KMS-11 (cell line): Measurements from ENCODE around the gene RAD51B.
"Not testable (repeated sequence)": the region's sequence is repeated elsewhere in the genome, so short reads cannot be mapped to it uniquely, and the experiment has no call there.

Experiments used
- H2AFZ ChIP-seq: fragments of 200-600 bp; sonication (generic); 2 replicates; pipeline ENCODE4 v1.6.1; 2016; ENCODE audit warnings: antibody characterized with exemption, mixed run types, low read depth
- H3K27ac ChIP-seq: fragments of 200-600 bp; sonication (generic); 2 replicates; pipeline ENCODE4 v1.6.1; 2016; ENCODE audit warnings: mild to moderate bottlenecking, mixed run types
- H3K27me3 ChIP-seq: fragments of 200-600 bp; sonication (generic); 2 replicates; pipeline ENCODE4 v1.6.1; 2017; ENCODE audit warnings: mild to moderate bottlenecking, low read depth, mixed run types, moderate library complexity; ENCODE audit not compliant: insufficient read depth
- H3K36me3 ChIP-seq: fragments of 200-600 bp; sonication (generic); 2 replicates; pipeline ENCODE4 v1.6.1; 2017; ENCODE audit warnings: mild to moderate bottlenecking, mixed run types; ENCODE audit not compliant: insufficient read depth
- H3K4me1 ChIP-seq: fragments of 200-600 bp; sonication (generic); 2 replicates; pipeline ENCODE4 v1.6.1; 2016; ENCODE audit warnings: mild to moderate bottlenecking, low read depth, mixed run types; ENCODE audit not compliant: poor library complexity, severe bottlenecking
- H3K4me2 ChIP-seq: fragments of 200-600 bp; sonication (generic); 2 replicates; pipeline ENCODE4 v1.7.0; 2016; ENCODE audit warnings: mild to moderate bottlenecking, mixed run types
- H3K4me3 ChIP-seq: fragments of 200-600 bp; sonication (generic); IDR thresholded peaks from 2 replicates; pipeline ENCODE4 v1.6.1; 2017; ENCODE audit warnings: low read depth, low read length, mixed read lengths; ENCODE audit not compliant: insufficient read depth
- H3K79me2 ChIP-seq: fragments of 200-600 bp; sonication (generic); 2 replicates; pipeline ENCODE4 v1.6.1; 2016; ENCODE audit warnings: low read depth, mixed run types; ENCODE audit not compliant: insufficient read depth
- H3K9ac ChIP-seq: fragments of 200-600 bp; sonication (generic); 2 replicates; pipeline ENCODE4 v1.6.1; 2016; ENCODE audit warnings: mild to moderate bottlenecking, mixed run types
- H4K20me1 ChIP-seq: fragments of 200-600 bp; sonication (generic); 2 replicates; pipeline ENCODE4 v1.6.1; 2016; ENCODE audit warnings: mild to moderate bottlenecking, mixed run types; ENCODE audit not compliant: insufficient read depth
- TF ChIP-seq, protein P1 (sequence below): fragments of 200-600 bp; sonication (generic); conservative IDR thresholded peaks from 2 replicates; pipeline ENCODE4 v1.6.1; 2017; ENCODE audit warnings: low read depth, mild to moderate bottlenecking, antibody characterized with exemption, low read length, moderate library complexity, mixed read lengths

RAD51B gene

DNA sequence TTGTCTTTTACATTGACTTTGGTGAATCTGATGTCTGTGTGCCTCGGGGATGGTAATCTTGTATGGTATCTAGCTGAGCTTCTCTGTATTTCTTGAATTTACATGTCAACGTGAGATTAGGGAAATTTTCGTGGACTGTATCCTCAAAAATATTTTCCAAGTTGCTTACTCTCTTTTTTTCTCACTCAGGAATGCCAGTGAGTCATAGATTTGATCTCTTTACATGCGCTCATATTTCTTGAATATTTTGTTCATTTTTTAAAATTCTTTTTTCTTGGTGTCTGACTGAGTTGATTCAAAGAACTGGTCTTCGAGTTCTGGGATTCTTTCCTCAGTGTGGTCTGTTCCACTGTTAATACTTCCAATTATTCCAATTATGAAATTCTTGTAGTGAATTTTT, 207.7 kb downstream of the RAD51B start:
- H3K36me3 ChIP-seq = no peaks in the 10 kb centered on the region
- no peak overlapping the region for H2AFZ ChIP-seq
- no peak overlapping the region for H3K9ac ChIP-seq
- TF ChIP-seq, protein P1, sequence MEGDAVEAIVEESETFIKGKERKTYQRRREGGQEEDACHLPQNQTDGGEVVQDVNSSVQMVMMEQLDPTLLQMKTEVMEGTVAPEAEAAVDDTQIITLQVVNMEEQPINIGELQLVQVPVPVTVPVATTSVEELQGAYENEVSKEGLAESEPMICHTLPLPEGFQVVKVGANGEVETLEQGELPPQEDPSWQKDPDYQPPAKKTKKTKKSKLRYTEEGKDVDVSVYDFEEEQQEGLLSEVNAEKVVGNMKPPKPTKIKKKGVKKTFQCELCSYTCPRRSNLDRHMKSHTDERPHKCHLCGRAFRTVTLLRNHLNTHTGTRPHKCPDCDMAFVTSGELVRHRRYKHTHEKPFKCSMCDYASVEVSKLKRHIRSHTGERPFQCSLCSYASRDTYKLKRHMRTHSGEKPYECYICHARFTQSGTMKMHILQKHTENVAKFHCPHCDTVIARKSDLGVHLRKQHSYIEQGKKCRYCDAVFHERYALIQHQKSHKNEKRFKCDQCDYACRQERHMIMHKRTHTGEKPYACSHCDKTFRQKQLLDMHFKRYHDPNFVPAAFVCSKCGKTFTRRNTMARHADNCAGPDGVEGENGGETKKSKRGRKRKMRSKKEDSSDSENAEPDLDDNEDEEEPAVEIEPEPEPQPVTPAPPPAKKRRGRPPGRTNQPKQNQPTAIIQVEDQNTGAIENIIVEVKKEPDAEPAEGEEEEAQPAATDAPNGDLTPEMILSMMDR = no peak
- H3K4me1 ChIP-seq = peaks cover 5% of the 10 kb centered on the region
- no peak overlapping the region for H3K27ac ChIP-seq
- H3K79me2 ChIP-seq = no peaks in the 10 kb centered on the region
- no peaks in the 10 kb centered on the region for H4K20me1 ChIP-seq
- H3K4me3 ChIP-seq = no peak overlapping the region
- H3K4me2 ChIP-seq = no peak overlapping the region
- H3K27me3 ChIP-seq = no peaks in the 10 kb centered on the region

DNA sequence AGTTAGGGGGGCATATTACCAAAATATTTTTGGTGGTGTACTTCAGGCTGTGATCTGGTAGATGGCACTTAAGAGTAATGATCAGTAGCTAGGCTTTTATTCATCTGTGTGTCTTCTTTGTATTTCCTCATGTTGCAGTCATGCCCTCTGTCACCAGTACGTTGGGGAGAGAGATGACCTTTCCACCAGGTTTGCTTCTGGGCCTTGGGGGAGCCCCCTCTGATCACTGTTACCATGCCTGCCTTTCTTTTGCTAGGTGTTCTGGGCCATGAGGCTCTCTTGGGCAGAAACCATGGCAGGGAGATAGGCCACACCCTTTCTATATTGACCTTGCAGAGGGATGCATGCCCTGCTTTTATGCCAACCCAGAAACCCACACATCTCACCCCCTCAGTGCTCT, 208.5 kb downstream of the RAD51B start:
- Histone ChIP-seq H4K20me1 (no peaks in the 10 kb centered on the region), H3K36me3 (no peaks in the 10 kb centered on the region), H3K79me2 (no peaks in the 10 kb centered on the region), H3K27ac (no peak overlapping the region), H3K9ac (no peak overlapping the region), H3K4me3 (no peak overlapping the region), H2AFZ (no peak overlapping the region), H3K4me1 (peaks cover 13% of the 10 kb centered on the region), H3K4me2 (no peak overlapping the region), H3K27me3 (no peaks in the 10 kb centered on the region)
- TF ChIP-seq, protein P1 = no peak

DNA sequence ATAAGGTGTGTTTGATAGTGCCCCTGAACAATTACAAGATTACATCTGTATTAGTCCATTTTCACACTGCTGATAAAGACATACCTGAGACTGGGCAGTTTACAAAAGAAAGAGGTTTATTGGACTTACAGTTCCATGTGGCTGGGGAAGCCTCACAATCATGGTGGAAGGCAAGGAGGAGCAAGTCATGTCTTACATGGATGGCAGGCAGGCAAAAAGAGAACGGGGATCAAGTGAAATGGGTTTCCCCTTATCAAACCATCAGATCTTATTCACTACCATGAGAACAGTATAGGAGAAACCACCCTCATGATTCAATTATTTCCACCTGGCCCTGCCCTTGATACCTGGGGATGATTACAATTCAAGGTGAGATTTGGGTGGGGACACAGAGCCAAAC, 211.4 kb downstream of the RAD51B start:
- not testable (repeated sequence) for H3K9ac ChIP-seq, H3K36me3 ChIP-seq, H3K27ac ChIP-seq

DNA sequence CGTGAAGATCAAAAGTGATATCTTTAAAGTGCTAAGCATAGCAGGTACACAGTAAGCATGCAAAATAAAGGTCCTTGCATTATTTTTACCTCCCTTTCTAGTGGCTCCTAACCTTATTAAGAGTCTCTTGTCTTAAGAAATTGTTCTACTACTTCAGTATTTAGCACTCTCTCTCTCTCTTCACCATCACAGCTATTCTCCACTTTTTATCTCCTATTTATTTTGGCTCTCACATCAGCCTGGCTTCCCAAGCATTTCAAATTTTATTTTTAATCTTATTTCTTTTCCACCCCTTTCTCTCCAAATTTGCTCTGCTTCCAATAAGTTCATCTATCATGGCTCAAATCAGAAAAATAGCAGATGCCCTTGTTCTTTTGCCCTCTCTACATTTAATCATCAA, 212.6 kb downstream of the RAD51B start:
- H3K4me1 ChIP-seq = peaks cover 15% of the 10 kb centered on the region
- H3K4me2 ChIP-seq = no peak overlapping the region
- no peaks in the 10 kb centered on the region for H3K36me3 ChIP-seq
- no peak overlapping the region for H2AFZ ChIP-seq
- H3K79me2 ChIP-seq = no peaks in the 10 kb centered on the region
- H3K9ac ChIP-seq = no peak overlapping the region
- no peaks in the 10 kb centered on the region for H3K27me3 ChIP-seq
- TF ChIP-seq, protein P1 = no peak
- H3K4me3 ChIP-seq = no peak overlapping the region
- H4K20me1 ChIP-seq = no peaks in the 10 kb centered on the region
- no peak overlapping the region for H3K27ac ChIP-seq

More for the DNA sequence above, 211.4 kb downstream of the RAD51B start:
- H3K4me1 ChIP-seq = peaks cover 15% of the 10 kb centered on the region
- H3K4me2 ChIP-seq, H2AFZ ChIP-seq, H3K4me3 ChIP-seq, H4K20me1 ChIP-seq, H3K27me3 ChIP-seq, H3K79me2 ChIP-seq: not testable (repeated sequence)

DNA sequence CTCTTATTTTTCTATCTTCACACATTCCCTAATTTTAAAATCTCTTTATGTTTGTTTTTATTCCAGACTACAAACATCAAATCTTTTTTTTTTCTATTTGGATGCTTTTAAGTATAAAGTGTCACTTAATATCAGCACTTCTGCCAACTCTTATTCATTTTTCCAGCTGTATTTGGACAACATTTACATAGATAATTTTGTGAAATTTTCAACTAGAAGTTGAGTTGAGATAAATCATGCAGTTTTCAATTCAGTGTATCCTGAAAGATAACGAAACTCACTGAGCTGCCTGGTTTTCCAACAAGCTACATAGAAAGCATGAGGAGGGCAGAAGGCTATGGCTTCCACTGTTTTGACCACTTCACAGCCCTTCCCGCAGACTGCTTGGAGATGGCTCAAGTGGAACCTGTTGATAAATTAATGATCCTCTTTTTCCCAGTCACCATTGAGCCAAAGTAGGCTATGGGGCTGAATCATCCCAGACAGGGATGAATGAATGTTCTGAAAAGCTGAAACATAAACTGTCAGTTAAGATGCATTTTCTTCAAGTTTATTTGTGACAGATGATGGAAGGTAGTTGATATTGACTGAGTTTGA, 213.9 kb downstream of the RAD51B start:
- Histone ChIP-seq H3K4me3 (no peak overlapping the region), H4K20me1 (no peaks in the 10 kb centered on the region)

More for the DNA sequence above, 213.9 kb downstream of the RAD51B start:
- Histone ChIP-seq H3K27ac (no peak overlapping the region), H3K36me3 (no peaks in the 10 kb centered on the region), H3K9ac (no peak overlapping the region), H3K27me3 (no peaks in the 10 kb centered on the region), H3K79me2 (no peaks in the 10 kb centered on the region), H3K4me1 (peaks cover 15% of the 10 kb centered on the region), H2AFZ (no peak overlapping the region), H3K4me2 (no peak overlapping the region)
- TF ChIP-seq, protein P1 = no peak
